ENCODE measurements around the gene AMZ2. TPM values are rescaled to one million over a fixed set of nuclear protein-coding genes. Genes with fewer than 3 reads are reported as not detected.
"Not testable (repeated sequence)": the region's sequence is repeated elsewhere in the genome, so short reads cannot be mapped to it uniquely, and the experiment has no call there.

The AMZ2 gene
- total RNA-seq, 2 donors from 2014 or later: 64.0 to 89.4 TPM

GRCh38 chr17:68237369-68238163 lies 10.3 kb upstream of the AMZ2 start:
- H3K4me3 ChIP-seq (ENCODE audit: low read length); H3K27me3 Mint-ChIP-seq (ENCODE audit: insufficient read depth); H3K27me3 ChIP-seq (ENCODE audit: control insufficient read depth, insufficient read depth, low read length, poor library complexity, severe bottlenecking); H3K9ac ChIP-seq (ENCODE audit: extremely low read depth, low read length, poor library complexity, severe bottlenecking); H3K36me3 Mint-ChIP-seq (ENCODE audit: low read depth); H3K4me1 Mint-ChIP-seq; H3K27ac Mint-ChIP-seq; H3K9me3 ChIP-seq (ENCODE audit: control insufficient read depth, low read length); H3K27ac ChIP-seq (ENCODE audit: low read depth, low read length); H3K36me3 ChIP-seq (ENCODE audit: control insufficient read depth, insufficient read depth, low read length); H3K9me3 Mint-ChIP-seq; H3K4me1 ChIP-seq (ENCODE audit: control insufficient read depth, insufficient read depth, low read length); H3K4me3 Mint-ChIP-seq: not testable (repeated sequence)
- peak; percentile 80 for DNase-seq
- 76 to 95% methylated on average over 8 to 15 of the region's 16 CpGs for WGBS, 2 experiments (ENCODE audit: insufficient coverage in 1 of 2, insufficient read length in 1 of 2)

- Histone ChIP-seq H3K36me3 (ENCODE audit: control insufficient read depth, insufficient read depth, low read length) (no peaks in the 10 kb centered on the region), H3K9me3 (ENCODE audit: control insufficient read depth, low read length) (no peaks in the 10 kb centered on the region), H3K27ac (ENCODE audit: low read depth, low read length) (no peak overlapping the region), H3K4me1 (ENCODE audit: control insufficient read depth, insufficient read depth, low read length) (no peaks in the 10 kb centered on the region), H3K27me3 (ENCODE audit: control insufficient read depth, insufficient read depth, low read length, poor library complexity, severe bottlenecking) (no peaks in the 10 kb centered on the region), H3K4me3 (ENCODE audit: low read length) (no peak overlapping the region), H3K9ac (ENCODE audit: extremely low read depth, low read length, poor library complexity, severe bottlenecking) (no peak overlapping the region)
- TF ChIP-seq CTCF (conservative IDR thresholded peaks at IDR 0.05): no peak
- no peak for DNase-seq
- Mint-ChIP-seq H3K36me3 (ENCODE audit: low read depth) (no peaks in the 10 kb centered on the region), H3K27me3 (ENCODE audit: insufficient read depth) (no peaks in the 10 kb centered on the region), H3K4me3 (no peak overlapping the region), H3K9me3 (no peaks in the 10 kb centered on the region), H3K4me1 (peaks cover 9% of the 10 kb centered on the region), H3K27ac (no peak overlapping the region)
- WGBS, 2 experiments (ENCODE audit: insufficient coverage in 1 of 2, insufficient read length in 1 of 2): 82 to 86% methylated on average over 1 to 2 of the region's 3 CpGs
Observed at GRCh38 chr17:68238164-68238870, 9.5 kb upstream of the AMZ2 start.

- no peaks in the 10 kb centered on the region for H3K36me3 Mint-ChIP-seq (ENCODE audit: low read depth)
- Histone ChIP-seq H3K36me3 (ENCODE audit: control insufficient read depth, insufficient read depth, low read length) (no peaks in the 10 kb centered on the region), H3K27me3 (ENCODE audit: control insufficient read depth, insufficient read depth, low read length, poor library complexity, severe bottlenecking) (no peaks in the 10 kb centered on the region), H3K9ac (ENCODE audit: extremely low read depth, low read length, poor library complexity, severe bottlenecking) (no peak overlapping the region), H3K4me1 (ENCODE audit: control insufficient read depth, insufficient read depth, low read length) (no peaks in the 10 kb centered on the region), H3K27ac (ENCODE audit: low read depth, low read length) (no peak overlapping the region), H3K9me3 (ENCODE audit: control insufficient read depth, low read length) (no peaks in the 10 kb centered on the region), H3K4me3 (ENCODE audit: low read length) (no peak overlapping the region)
- no peak overlapping the region for H3K4me3 Mint-ChIP-seq
- WGBS, 2 experiments (ENCODE audit: insufficient coverage in 1 of 2, insufficient read length in 1 of 2): 82 to 89% methylated on average over 3 of the region's 3 CpGs
- no peak for TF ChIP-seq CTCF (conservative IDR thresholded peaks at IDR 0.05)
- H3K27me3 Mint-ChIP-seq (ENCODE audit: insufficient read depth): no peaks in the 10 kb centered on the region
- DNase-seq: no peak
- H3K27ac Mint-ChIP-seq: no peak overlapping the region
- peaks cover 9% of the 10 kb centered on the region for H3K4me1 Mint-ChIP-seq
- H3K9me3 Mint-ChIP-seq: no peaks in the 10 kb centered on the region
Observed at GRCh38 chr17:68238871-68239253, 9.0 kb upstream of the AMZ2 start.
